A172 (cell line): ENCODE data around the gene CD160. TPM values are rescaled to one million over a fixed set of nuclear protein-coding genes. Genes with fewer than 3 reads are reported as not detected.
"Not testable (repeated sequence)": the region's sequence is repeated elsewhere in the genome, so short reads cannot be mapped to it uniquely, and the experiment has no call there.

Experiments used
- DNase-seq: peaks from one replicate; pipeline ENCODE4 v3.0.0-alpha.2; 2015; ENCODE audit warnings: low spot score
- total RNA-seq: library from RNA; depleted of rRNA; stranded (reverse); fragments of >200 nt; shearing (Covaris generic); gene quantifications from 2 replicates; pipeline ENCODE4 v1.2.3, GENCODE V29; 2014; rRNA removed

CD160 gene, protein sequence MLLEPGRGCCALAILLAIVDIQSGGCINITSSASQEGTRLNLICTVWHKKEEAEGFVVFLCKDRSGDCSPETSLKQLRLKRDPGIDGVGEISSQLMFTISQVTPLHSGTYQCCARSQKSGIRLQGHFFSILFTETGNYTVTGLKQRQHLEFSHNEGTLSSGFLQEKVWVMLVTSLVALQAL
- total RNA-seq = not detected in 2 replicates

DNA sequence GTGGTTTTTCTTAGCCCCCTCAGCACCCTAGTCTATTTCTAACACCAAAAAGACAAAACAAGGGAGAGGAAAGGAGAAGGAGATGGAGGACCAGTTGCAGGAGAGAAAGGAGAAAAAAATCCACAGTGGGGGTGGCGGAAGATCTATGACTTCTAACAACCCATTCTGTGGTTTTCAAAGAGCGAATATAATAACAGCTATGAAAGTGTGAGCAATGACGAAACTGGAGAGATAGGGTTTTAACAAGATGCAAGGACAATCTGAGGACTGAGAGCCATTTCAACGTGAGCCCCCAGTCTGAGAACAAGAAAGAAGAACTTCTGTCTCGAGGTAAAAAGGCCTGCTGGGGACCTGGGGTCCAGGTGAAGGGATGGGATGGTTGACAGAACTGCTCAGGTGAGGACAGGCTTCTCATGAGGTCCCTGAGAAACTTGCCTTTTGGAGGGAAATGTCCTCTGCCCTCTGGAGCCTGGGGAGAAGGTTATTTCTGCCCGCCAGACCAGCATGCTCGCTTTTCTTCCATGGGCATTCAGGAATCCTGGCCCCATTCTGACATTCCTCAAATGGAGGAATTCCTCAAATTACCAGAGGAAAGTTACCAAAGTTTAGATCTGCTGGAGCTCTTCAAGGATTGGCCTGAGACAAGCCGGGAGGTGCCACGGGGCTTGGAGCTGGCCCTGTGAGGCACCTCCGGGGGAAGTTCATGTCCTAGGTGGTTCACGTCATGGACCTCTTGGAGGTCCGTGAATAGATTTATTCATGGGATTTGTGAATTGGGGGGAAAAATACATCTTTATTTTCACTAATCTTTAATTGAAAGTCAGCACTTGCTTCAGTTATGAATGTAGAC is at the start of gene CD160:
CD160 (plus strand) TSS at position 270 of the 850 bp plus-strand sequence. CDS start 8,829 bp downstream, outside the sequence.
- no peak for DNase-seq

- DNase-seq = not testable (repeated sequence)
Measured at GRCh38 chr1:145670995-145671745, 48.1 kb upstream of the CD160 start.

GRCh38 chr1:145673217-145673616 is 46.1 kb upstream of the CD160 start:
- DNase-seq = not testable (repeated sequence)

GRCh38 chr1:145684858-145685257 is 34.4 kb upstream of the CD160 start:
- not testable (repeated sequence) for DNase-seq

GRCh38 chr1:145686078-145686477 is 33.2 kb upstream of the CD160 start:
- not testable (repeated sequence) for DNase-seq

DNA sequence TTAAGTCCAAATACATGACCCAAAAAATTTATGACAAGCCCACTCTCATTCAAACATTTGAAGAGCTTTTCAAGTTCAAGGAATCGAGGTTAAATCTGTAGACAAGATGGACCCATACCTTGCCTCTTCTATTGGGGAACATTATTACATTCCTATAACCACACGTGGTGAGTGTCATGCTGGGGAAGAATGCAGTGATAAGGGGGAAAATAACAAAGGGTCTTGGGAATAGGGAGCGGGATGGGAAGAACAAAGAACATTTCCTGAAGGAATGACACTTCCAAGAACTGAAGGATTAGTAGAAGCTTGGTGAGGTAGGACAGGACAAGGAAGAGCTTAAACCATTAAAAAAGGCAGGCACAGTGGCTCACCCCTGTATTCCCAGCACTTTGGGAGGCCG is 31.0 kb upstream of the CD160 start:
- DNase-seq = no peak

GRCh38 chr1:145688924-145689323 is 30.4 kb upstream of the CD160 start:
- no peak for DNase-seq

DNA sequence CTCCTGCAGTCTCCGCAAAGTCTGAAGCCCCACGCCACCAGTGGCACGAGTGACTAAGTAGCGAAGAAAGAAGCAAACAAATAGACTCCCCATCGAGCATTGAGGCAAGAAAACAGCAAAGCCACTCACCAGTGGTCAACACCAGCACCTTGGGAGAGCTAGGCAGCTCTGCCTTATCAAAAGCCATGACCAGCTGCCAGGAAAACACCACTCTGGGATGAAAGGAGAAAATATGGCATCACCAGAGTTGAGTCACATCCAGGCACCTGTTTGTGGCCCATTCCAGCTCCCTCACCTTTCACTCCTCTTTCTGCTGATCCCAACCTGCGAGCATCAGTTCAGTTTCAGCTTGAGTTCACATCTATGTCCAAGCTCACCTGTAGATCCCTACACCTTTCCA is 29.4 kb upstream of the CD160 start:
- DNase-seq = peak; percentile 48

GRCh38 chr1:145690587-145691558 is 28.4 kb upstream of the CD160 start:
- DNase-seq = peak; percentile 75

DNA sequence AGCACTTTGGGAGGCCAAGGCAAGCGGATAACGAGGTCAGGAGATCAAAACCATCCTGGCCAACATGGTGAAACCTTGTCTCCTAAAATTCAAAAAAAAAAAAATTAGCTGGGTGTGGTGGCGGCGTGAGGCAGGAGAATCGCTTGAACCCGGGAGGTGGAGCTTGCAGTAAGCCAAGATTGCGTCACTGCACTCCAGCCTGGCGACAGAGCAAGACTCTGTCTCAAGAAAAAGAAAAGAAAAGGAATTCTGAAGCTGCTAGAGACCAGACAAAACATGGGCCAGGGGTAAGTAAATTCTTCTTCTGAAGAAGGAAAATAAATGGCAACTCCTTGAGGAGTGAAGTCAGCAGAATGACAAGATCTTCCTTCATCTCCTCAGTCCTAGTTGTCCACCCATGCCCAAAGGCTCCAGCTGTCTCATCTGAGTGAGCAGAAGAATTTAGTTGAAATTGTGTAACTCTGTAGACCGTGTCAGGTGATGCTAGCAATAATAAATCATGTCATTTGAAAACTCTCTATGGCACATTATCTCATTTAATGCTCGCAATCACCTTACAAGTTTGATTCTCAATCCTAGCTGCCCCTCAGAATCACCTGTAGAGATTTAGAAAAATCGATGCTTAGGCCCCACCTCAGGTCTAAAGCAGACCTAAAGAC is 26.4 kb upstream of the CD160 start:
- DNase-seq = no peak

DNA sequence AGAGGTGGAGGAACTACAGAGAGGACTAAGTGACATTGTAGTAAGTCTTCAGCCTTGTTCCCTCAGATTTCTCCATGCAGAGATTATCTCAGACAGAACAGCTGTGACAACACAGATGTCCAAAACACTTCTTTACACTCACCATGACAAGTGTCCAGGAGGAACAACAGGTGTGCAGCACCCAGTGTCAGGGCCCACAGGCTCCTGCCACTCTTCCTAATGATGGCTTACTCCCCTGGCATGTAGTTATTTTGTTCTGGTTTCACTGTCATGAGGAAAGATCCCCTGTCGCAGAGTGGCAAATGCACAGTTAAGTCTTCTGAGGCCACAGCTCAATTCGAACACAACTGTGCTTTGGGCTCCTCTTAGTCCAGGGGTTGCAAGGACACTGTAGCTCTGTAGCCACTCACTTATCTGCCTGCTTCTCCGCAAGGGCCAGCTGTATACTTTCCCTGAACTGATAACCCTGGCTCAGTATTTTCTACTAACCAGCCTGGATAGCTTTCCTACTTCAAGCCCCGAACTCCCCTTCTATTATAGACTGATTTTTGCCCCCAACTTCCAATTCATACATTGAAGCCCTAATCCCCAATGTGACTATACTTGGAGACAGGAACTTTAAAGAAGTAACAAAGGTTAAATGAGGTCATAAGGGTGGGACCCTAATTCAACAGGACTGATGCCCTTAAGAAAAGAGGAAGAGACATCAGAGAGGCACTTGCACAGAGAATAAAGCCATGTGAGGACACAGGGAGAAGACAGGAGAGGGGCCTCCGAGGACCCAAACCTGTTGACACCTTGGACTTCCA is 23.3 kb upstream of the CD160 start:
- no peak for DNase-seq

GRCh38 chr1:145696630-145696960 is 22.7 kb upstream of the CD160 start:
- no peak for DNase-seq

DNA sequence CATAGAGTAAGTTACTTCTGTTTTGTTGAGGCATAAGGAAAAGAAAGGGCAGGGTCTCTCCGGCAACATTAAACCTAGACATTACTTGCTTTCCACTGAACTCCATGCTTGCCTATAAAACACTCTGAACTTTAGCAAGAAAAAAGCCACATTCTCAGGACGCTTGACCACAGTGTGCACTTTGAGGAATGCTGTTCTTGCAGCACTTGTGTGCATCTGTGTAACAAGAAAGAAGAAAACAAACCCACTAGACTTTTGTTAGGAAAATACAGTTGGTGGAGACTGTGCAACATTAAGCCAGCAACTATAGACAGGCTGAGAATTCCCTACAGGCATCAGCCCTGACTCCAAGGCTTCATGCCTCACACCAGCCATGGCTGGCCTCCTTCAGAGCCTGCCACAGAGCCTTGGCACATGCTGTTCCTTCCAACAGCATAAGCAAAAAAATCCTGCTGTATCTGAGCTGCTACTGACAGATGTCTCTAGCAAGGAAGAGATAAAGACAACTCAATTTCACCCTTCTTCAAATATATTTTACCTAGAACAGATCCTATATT is 17.9 kb upstream of the CD160 start:
- DNase-seq = no peak

DNA sequence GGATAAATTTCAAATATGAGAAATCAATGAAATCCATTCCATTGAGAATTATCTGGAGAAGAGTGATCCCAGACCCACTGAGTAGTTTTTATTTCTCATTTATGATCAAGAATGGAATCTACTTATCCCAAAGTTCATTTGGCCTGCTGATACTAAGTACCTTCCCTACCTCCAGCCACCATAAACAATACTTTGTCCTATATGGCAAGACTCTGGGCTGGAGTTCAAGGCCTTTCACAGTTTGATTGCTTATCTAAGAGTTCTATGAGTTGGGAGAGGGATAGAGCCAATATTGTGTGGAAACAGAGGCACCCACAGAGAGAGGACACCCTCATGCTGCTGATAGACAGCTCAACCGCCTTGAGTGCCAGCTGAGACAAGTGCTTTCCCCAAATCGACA is 17.2 kb upstream of the CD160 start:
- no peak for DNase-seq

DNA sequence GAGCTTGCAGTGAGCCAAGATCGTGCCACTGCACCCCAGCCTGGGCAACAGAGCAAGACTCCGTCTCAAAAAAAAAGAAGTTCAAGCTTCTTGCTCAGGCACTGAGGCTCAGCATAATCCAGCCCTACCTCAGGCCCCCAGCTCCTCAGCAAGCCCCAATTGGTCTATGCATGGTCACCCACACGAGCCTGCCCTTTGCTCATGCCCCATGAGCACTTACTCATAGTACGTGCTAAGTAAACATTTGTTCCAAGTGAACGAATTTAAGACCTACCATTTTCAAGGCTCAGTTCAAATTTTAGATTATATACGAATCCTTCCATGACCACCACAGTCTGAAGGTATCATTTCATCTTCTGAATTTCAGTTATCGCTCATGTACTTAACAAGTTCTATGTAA is 16.5 kb upstream of the CD160 start:
- DNase-seq = no peak

GRCh38 chr1:145705622-145706021 is 13.7 kb upstream of the CD160 start:
- no peak for DNase-seq

- peak; percentile 88 for DNase-seq
Measured at GRCh38 chr1:145706086-145706664, 13.1 kb upstream of the CD160 start.

GRCh38 chr1:145707183-145707867 is 12.0 kb upstream of the CD160 start, which contains the start of gene PDZK1:
PDZK1 (minus strand) TSS chr1:145707368; CDS start chr1:145688021, 19,347 bp downstream.
- no peak for DNase-seq

- no peak for DNase-seq
Measured at GRCh38 chr1:145708063-145708462, 11.2 kb upstream of the CD160 start.
